NCI-H1092 treated with DMSO at 0.1 percent for 48 hours (cell line): ENCODE measurements around the gene INPP5K.

Source experiments
- DNase-seq: peaks from one replicate; lab custom pipeline; 2025; lab: John Stamatoyannopoulos, UW

INPP5K gene

DNA sequence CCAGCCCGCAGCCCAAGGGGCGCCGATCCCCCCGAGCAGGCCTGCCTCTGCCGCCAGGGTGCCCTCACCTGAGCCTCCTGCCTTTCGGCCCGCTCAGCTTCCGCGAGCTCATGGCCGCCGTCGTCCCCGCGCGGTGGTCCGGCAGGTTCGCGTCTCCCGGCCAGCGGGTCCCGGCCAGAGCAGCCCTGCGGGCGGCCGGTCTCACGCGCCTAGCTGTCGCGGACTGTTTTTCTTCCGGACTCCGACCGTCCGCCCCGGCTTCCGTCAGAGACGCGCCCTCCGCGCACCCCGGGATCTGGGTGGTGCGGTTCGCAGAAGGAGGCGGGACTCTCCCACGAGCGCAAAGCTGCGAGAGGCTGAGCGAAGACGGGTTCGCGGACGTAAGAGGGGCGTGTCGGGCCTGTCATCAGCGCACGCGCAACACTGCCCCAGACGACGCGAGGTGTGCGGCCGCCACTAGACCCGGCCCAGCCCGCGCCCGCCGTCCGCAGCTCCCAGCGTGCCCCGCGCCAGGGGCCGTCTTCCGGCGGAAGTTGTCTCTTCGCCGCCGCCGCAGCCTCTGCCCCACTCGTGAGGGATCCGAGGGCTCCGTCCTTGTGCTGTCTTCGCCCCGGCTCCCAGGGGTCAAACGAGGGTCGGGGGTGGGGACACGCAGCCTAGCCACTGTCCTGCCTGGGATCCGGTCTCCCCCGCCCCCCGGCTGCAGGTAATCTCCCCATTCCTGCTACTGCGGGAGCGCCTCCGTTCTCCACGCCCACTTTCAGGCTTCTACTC, at the start of gene INPP5K:
INPP5K (minus strand) TSS at position 225 of the 774 bp plus-strand sequence; CDS start at position 112, 113 bp downstream.
- peak; percentile 92 for DNase-seq

DNA sequence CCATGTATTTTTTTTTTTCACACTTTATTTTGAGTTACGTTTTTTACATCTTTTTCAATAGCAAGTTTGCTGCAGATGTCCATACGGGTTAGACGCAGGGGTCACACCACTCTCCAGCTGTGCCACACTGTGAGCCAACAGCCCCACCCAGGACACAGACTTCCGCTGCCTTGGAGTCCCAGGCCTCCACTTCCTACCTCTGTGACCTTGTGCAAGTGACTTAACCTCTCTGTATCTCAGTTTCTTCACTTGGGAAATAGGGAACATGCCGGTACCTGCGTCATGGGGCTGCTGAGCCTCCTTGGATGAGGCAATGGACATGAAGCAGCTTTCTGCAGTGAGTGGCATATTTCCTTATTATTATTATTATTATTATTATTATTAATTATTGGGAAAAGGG, 49.5 kb upstream of the INPP5K start:
- DNase-seq: no peak

GRCh38 chr17:1563786-1564613, 47.6 kb upstream of the INPP5K start:
- DNase-seq: no peak

GRCh38 chr17:1563471-1563785, 47.0 kb upstream of the INPP5K start:
- DNase-seq: peak; percentile 7

DNA sequence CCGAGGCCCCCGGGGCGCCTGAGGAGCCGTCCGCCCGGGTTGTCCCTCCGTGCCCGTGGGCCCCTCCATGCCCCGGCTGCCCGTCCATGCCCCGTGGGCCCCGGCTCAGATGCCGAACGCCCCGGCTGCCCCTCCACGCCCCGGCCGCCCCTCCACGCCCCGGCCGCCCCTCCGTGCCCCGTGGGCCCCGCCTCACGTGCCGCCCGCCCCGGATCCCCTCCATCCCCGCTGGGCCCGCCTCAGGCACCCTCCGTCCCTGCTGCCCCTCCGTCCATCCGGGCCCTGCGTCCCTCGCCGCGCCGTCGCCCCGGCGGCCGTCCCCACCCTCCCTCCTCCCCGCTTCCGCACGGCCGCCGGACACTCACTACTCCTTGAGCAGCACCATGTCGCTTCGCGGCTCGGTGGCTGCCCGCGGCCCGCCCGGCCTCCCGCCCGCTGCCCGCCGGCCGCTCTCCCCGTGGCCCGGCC, 45.8 kb upstream of the INPP5K start:
- DNase-seq: no peak

DNA sequence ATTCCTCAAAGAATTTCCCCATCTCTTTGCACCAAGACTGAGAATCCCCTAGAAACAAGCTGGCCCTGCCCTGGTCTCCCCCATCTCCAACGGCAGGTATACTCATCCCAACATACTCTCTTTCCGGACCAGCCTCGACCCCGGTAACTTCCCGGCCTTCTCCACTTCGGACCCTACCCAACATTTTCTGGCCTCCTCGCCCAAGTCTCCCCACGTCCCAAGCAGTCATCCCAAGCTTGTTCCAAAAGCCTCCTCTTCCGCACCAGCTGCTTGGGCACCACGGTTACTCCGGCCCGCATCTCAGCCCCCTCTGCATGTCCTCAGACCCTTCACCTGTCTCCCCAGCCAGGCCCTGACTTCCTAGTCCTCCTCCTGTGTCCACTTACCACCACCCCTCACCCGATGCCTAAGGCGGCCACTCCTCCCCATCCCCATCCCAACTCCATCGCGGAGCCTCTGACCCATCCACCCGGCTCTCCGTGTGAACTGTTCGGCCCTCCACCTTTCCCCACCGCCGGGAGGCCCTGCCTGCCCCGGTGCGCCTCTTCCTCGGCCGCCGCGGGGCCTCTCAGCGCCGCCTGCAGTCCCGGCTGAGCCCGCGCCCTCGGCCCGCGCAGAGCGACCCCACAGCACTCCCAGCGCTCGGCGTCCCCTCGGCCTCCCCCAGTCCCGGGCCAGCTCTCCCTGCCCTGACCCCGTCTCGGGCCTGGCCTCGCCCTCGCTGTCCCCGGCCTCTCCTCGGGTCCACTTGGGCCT, 45.2 kb upstream of the INPP5K start:
- DNase-seq: no peak

- DNase-seq: no peak
Observed at GRCh38 chr17:1560858-1561355, 44.5 kb upstream of the INPP5K start.

DNA sequence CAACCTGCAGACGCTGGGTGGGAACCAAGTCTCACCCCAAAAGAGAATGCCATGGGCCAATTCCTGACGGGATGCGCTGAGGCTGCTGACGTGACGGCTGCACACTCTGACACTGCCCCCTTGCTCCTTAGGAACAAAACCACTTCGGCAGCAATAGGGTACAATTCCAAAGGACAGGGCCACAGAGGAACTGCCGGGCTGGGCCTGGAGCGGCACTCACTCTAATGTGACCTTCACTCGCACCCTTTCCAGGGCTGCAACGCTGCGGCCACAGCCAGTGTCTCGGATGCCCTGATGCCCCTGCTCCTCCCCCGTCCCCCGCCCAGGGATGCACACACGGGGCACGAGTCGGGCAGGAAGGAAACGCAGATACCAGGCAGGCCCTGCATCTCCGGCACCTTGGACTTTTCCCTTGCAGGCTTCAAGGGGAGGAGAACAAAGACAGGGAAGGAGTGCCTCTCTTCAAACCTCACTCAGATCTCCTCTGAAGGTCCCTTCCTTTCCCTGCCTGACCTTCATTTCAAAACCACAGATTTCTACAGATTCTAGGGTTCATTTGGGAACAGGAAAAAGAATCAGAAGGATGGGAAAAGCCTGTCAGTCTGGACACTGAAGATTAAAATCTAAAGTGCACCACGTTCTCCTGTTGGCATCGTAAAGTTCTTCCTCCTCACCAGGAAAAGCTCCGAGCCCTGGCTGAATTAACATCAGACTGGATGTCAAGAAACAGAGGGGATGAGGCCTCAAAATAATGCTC, 43.9 kb upstream of the INPP5K start:
- DNase-seq: no peak

- no peak for DNase-seq
Observed at GRCh38 chr17:1559047-1560043, 42.9 kb upstream of the INPP5K start.

- DNase-seq: no peak
Observed at GRCh38 chr17:1558401-1558800, 42.0 kb upstream of the INPP5K start.

DNA sequence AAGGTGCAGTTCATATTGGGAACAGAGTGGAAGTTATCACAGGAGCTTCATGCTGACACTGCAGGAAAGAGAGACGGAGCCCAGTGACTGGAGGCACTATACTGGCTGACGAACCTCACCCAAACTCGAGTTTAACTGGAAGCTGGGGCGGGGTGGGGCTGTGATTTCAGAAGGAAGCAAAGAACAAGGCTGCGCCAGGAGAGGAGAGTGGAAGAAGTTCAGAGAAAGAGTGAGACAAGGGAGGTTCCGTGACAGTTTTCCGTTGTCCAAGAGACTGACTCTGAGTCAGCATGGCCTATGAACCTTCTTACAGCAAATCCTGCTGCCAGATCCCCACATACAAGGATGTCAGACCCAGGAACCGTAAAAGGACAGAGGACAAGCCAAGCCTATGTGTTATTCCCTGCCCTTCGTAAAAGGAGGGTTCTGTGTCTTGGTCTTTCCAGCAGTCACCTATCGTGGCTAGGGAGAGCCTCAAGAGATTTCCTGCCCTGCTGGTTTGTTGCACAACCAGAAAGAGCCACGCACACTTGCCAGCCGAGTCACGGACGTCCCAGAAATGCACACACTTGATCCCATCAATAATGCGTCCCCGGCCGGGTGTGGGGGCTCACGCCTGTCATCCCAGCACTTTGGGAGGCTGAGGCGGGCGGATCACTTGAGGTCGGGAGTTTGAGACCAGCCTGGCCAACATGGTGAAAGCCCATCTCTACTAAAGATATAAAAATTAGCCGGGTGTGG, 41.1 kb upstream of the INPP5K start:
- DNase-seq: no peak

GRCh38 chr17:1555651-1556471, 39.4 kb upstream of the INPP5K start:
- no peak for DNase-seq

DNA sequence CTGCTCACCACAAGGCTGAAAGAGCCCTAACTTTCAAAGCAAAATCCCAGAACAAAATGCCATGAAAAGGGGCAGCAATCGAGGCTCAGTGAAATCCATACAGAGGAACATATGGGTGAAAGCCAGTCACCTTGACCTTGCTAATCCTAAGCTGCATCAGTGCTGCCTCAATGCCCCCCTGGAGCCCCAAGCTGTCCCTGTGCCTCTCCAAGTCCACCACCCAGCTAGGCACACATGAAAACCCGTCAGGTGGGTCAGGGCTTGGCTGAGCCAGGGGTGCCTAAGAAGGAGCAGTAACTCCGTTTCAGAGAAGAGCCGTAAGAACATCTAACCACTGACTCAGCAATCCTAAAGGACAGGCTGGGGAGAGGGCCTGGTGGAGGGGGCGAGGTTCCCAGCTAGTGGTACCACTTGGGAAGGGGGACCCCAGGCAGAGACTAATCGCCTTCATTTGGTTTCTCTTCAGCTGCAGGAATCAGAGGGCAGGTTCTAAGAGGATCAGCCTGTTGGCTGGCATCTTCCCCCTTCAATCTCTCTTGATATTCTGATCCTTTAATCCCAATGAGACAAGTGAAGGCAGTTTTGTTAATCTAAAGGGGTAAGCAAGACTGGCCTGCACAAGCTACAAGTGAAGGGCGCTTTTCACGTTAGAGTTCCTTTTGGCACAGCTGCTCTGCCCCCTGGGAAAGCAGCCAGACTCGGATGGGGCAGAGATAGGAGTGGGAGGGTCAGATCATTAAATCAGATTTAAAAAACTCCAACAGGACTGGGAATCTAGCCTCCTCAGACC, 38.5 kb upstream of the INPP5K start:
- no peak for DNase-seq

- no peak for DNase-seq
Observed at GRCh38 chr17:1553354-1554266, 37.2 kb upstream of the INPP5K start.

DNA sequence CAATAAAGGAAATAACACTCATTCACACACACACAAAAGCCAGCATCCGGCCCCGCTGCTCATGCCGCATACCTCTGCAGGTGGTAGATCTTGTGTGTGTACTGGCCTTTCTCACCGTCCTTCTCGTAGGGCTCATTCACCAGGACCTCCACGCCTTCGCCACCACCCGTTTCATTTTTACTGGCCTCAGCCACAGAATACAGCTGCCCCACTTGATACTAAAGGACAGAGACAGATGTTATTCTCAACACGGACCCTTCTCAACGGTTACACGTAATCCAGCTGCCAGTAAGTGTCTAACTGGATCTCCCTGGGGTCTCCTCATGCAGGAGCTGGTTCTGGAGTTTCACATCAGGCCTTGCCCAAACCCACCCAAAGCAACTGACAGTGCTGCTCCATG, 36.5 kb upstream of the INPP5K start:
- no peak for DNase-seq

DNA sequence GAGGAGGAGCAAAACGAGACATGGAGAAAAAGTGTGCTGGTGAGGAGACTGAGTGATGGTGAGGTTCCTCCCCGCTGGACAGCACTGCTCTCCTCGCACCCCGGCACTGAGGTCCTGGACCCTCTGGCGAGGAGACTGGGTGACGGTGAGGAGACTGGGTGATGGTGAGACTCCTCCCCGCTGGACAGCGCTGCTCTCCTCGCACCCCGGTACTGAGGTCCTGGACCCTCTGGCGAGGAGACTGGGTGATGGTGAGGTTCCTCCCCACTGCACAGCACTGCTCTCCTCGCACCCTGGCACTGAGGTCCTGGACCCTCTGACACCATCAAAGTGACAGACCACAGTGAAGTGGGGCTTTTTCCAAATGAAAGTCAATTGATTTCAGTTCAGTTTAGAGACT, 35.3 kb upstream of the INPP5K start:
- DNase-seq: no peak

DNA sequence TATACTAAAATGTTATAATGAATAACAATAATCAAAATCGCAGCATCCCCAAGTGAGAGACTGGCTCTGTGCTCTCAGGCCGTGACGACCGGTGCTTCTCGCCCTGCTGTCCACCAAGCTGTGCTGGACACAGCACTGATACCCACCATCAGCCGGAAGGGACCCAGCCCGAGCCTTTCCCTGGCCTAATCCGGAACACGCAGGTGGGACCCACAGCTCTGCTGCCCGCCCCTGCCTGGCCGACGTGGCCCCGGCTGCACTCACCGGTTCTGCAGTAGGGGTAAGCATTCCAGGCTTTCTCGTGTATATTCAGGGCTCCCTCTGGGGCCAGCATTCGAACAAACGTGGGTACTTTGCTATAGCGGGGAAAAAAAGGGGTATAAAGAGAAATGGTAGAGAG, 31.6 kb upstream of the INPP5K start:
- no peak for DNase-seq
